Measurements from ENCODE around the gene OR11G2. TPM values are rescaled to one million over a fixed set of nuclear protein-coding genes. Genes with fewer than 3 reads are reported as not detected.

OR11G2 gene
- total RNA-seq, 2 donors from 2014 or later: not detected

GRCh38 chr14:20176330-20176729 is 14.4 kb upstream of the OR11G2 start:
- TF ChIP-seq CTCF (IDR thresholded peaks at IDR 0.05): no peak
- no peak for DNase-seq (ENCODE audit: low spot score)
- Histone ChIP-seq H3K27me3 (no peaks in the 10 kb centered on the region), H3K36me3 (no peaks in the 10 kb centered on the region), H3K4me1 (no peaks in the 10 kb centered on the region), H3K9me3 (no peaks in the 10 kb centered on the region), H3K27ac (no peak overlapping the region), H3K4me3 (no peak overlapping the region)

- Histone ChIP-seq H3K9me3 (no peaks in the 10 kb centered on the region), H3K27ac (no peak overlapping the region), H3K27me3 (no peaks in the 10 kb centered on the region), H3K4me1 (no peaks in the 10 kb centered on the region), H3K36me3 (no peaks in the 10 kb centered on the region), H3K4me3 (no peak overlapping the region)
- no peak for TF ChIP-seq CTCF (IDR thresholded peaks at IDR 0.05)
- DNase-seq (ENCODE audit: low spot score): no peak
Measured at GRCh38 chr14:20177433-20177974, 13.2 kb upstream of the OR11G2 start.

GRCh38 chr14:20179218-20179617 is 11.5 kb upstream of the OR11G2 start:
- no peaks in the 10 kb centered on the region for H3K4me1 ChIP-seq
- H3K4me3 ChIP-seq: no peak overlapping the region
- no peak for DNase-seq (ENCODE audit: low spot score)
- H3K9me3 ChIP-seq: no peaks in the 10 kb centered on the region
- H3K36me3 ChIP-seq: no peaks in the 10 kb centered on the region
- no peak for TF ChIP-seq CTCF (IDR thresholded peaks at IDR 0.05)
- H3K27ac ChIP-seq: no peak overlapping the region
- H3K27me3 ChIP-seq: no peaks in the 10 kb centered on the region

GRCh38 chr14:20179880-20180279 is 10.8 kb upstream of the OR11G2 start:
- Histone ChIP-seq H3K27me3 (no peaks in the 10 kb centered on the region), H3K9me3 (no peaks in the 10 kb centered on the region), H3K4me3 (no peak overlapping the region), H3K4me1 (no peaks in the 10 kb centered on the region), H3K27ac (no peak overlapping the region), H3K36me3 (no peaks in the 10 kb centered on the region)
- no peak for TF ChIP-seq CTCF (IDR thresholded peaks at IDR 0.05)
- no peak for DNase-seq (ENCODE audit: low spot score)

- H3K27ac ChIP-seq: no peak overlapping the region
- no peak for DNase-seq (ENCODE audit: low spot score)
- no peaks in the 10 kb centered on the region for H3K4me1 ChIP-seq
- H3K4me3 ChIP-seq: no peak overlapping the region
- H3K36me3 ChIP-seq: no peaks in the 10 kb centered on the region
- no peaks in the 10 kb centered on the region for H3K27me3 ChIP-seq
- H3K9me3 ChIP-seq: no peaks in the 10 kb centered on the region
- no peak for TF ChIP-seq CTCF (IDR thresholded peaks at IDR 0.05)
Measured at GRCh38 chr14:20180486-20180885, 10.2 kb upstream of the OR11G2 start.

GRCh38 chr14:20184181-20184580 is 6.5 kb upstream of the OR11G2 start:
- no peak for TF ChIP-seq CTCF (IDR thresholded peaks at IDR 0.05)
- Histone ChIP-seq H3K9me3 (no peaks in the 10 kb centered on the region), H3K27ac (no peak overlapping the region), H3K4me3 (no peak overlapping the region), H3K4me1 (no peaks in the 10 kb centered on the region), H3K36me3 (no peaks in the 10 kb centered on the region), H3K27me3 (no peaks in the 10 kb centered on the region)
- DNase-seq (ENCODE audit: low spot score): no peak

All from right atrium auricular region (tissue), 2 donors.